Large intestine (tissue), 3 donors: ENCODE measurements around the gene CNTNAP2. TPM values are rescaled to one million over a fixed set of nuclear protein-coding genes. Genes with fewer than 3 reads are reported as not detected.

ENCODE experiments used
- DNase-seq, 2 donors: peaks; one replicate each; pipeline versions ENCODE4 v3.0.0 to v3.0.0-alpha.2; 2013
- H3K27ac ChIP-seq: one replicate; pipeline ENCODE4 v1.5.1; 2013; ENCODE audit warnings: low read length
- H3K27me3 ChIP-seq: 2 replicates; pipeline ENCODE4 v1.6.1; 2013; ENCODE audit warnings: low read length; ENCODE audit not compliant: control insufficient read depth, insufficient read depth
- H3K36me3 ChIP-seq: 2 replicates; pipeline ENCODE4 v1.6.1; 2013; ENCODE audit warnings: low read length; ENCODE audit not compliant: control insufficient read depth, insufficient read depth
- H3K4me1 ChIP-seq: one replicate; pipeline ENCODE4 v1.6.1; 2013; ENCODE audit warnings: low read length; ENCODE audit not compliant: control insufficient read depth, insufficient read depth
- H3K4me3 ChIP-seq: one replicate; pipeline ENCODE4 v1.5.1; 2013; ENCODE audit warnings: low read length
- H3K9me3 ChIP-seq: one replicate; pipeline ENCODE4 v1.6.1; 2013; ENCODE audit warnings: mild to moderate bottlenecking, low read depth, low read length, moderate library complexity; ENCODE audit not compliant: control insufficient read depth
- WGBS: methylation state at CpG from one replicate; pipeline ENCODE4 v1.1.5; 2013; ENCODE audit warnings: low lambda C conversion rate; ENCODE audit not compliant: insufficient coverage; 5-methylcytosine and 5-hydroxymethylcytosine counted together
- polyA plus RNA-seq: library from polyadenylated mRNA; unstranded; fragments of 120-200 nt; gene quantifications from one replicate; pipeline ENCODE4 v1.2.1, GENCODE V29; 2013

The CNTNAP2 gene
- polyA plus RNA-seq, 1 donor, result 12.9 TPM

DNA sequence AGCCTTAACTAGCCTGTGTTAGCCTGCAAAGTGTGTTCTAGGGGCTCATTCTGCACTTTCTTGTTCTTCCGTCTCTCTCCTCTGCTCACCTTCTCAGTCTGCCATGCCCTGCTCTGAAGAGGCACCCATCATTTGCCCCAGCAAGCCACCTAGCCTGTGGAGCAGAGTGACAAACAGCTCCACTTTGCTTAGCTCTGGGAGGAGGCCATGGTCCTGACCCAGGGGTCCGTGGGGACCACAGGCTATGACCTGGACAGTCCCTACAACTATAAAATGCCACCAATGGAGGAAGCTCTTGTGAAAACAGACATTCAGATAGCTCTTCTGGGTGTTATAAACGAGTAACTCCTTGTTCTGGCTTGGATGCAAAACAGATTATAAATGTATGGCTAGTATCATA, 1029.6 kb downstream of the CNTNAP2 start:
- Histone ChIP-seq H3K9me3 (no peaks in the 10 kb centered on the region), H3K27ac (no peak overlapping the region), H3K27me3 (no peaks in the 10 kb centered on the region), H3K4me3 (no peak overlapping the region), H3K36me3 (no peaks in the 10 kb centered on the region), H3K4me1 (no peaks in the 10 kb centered on the region)
- DNase-seq, result no peak
- 100% methylated on average over 1 of the region's 3 CpGs for WGBS

DNA sequence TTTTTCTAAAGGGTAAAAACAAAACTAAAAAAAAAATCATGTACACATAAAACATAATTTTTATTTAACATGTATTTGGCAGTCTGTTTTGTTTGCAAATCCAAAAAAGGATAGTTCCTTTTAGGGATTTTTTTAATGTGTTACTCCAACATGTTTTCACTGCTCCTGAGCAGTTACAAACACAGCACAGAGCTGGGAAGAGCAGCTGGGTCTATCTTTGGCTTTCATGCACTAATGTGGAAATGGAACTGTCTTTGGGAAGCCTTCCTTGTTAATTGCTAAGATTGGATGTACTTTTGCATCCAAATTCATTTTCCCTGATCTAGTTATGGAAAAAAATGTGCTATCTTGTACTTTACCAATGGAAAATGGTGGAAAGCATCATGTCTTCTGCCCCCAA, 1035.1 kb downstream of the CNTNAP2 start:
- Histone ChIP-seq H3K27ac (no peak overlapping the region), H3K27me3 (no peaks in the 10 kb centered on the region), H3K36me3 (no peaks in the 10 kb centered on the region), H3K4me3 (no peak overlapping the region), H3K9me3 (no peaks in the 10 kb centered on the region), H3K4me1 (no peaks in the 10 kb centered on the region)
- no peak for DNase-seq

DNA sequence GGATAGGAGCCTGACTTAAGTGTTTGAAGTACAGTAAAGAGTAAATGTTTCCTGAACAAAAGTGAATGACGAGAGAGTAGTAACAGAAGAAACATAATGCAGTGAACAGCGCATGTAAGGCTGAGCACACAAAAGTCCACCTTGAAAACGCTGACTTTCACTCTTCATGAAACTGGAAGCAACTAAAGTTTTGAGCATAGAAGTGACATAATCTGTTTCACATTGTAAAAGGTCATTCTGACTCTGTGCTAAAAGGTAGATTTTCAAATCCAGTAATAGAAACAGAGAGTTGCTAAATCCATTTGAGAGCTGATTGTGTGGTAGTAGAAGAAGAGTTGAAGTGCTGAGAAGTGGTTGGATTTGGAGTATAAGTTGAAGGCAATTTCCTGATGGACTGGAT, 1037.0 kb downstream of the CNTNAP2 start:
- Histone ChIP-seq H3K36me3 (no peaks in the 10 kb centered on the region), H3K27me3 (no peaks in the 10 kb centered on the region), H3K27ac (no peak overlapping the region), H3K4me3 (no peak overlapping the region), H3K4me1 (no peaks in the 10 kb centered on the region), H3K9me3 (no peaks in the 10 kb centered on the region)
- no peak for DNase-seq
- 73% methylated on average over 2 of the region's 3 CpGs for WGBS

DNA sequence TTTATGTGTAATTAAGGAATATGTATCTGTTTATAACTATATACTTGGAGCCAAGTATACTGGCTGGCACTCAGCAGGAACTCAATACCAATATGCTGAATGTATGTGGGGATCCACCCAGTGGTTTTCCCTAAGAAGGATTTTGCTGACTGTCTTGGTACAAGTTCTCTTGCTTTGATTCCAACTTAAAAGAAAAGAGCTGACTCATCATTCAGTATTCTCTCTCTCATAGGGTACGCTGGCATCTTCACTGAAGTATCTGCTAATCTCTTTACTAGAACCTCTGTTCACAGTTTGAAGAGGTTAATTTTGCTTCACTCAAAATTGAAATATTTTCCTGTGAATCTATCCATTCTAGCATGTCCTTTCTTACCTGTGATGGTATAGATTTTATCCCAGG, 1044.8 kb downstream of the CNTNAP2 start:
- Histone ChIP-seq H3K27ac (no peak overlapping the region), H3K4me3 (no peak overlapping the region), H3K9me3 (no peaks in the 10 kb centered on the region), H3K4me1 (no peaks in the 10 kb centered on the region), H3K36me3 (no peaks in the 10 kb centered on the region), H3K27me3 (no peaks in the 10 kb centered on the region)
- 100% methylated on average over 1 of the region's 1 CpG for WGBS
- no peak for DNase-seq

DNA sequence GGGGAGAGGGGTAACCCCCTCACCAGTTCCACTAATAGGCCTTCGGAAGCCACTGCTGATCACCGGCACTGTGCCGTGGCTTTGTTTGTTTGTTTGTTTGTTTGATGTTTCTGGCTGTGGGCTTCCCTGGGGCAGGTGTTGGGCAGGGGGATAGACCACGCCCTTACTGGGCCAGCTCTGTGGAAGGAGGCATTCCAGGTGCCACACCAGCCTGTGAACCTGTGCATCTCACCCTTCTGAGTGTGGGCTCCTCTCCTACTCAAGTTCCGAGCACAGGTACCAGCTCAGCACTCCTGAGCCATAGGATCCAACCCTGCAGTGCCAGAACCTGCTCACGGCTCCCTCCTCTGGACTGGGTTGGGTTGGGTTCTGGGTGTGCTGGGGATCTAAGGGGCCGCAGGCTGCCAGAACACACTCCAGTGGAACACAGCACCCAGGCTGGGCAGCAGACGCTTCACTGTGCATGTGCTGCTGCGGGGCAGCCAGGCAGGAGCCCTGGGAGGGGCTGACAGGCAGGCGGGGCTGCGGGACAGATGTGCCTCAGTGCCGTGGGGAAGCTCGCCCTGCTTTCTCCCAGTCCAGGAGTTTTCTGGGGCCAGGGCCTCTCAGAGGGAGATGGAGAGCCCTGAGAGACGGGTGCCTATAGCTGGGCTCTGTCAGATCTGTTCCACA, 1053.9 kb downstream of the CNTNAP2 start:
- DNase-seq, result no peak
- no peak overlapping the region for H3K4me3 ChIP-seq

DNA sequence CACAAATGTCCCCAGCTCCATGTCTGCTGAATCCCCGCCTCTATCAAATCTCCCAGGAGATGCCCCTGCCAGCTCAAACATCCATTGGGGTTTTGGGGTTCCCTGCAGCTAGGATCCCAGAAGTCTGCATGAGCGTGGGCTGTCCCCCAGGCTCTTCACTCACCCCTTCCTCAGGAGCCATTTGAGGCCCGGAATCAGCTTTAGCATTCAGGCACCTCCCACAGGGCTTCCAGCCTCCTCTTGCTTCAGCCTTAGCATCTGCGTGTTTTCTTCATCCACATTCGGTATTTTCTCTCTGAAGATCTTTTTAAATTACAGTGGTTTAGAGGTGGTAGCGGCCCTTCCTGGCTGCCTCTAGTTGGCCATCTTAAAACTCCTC, 1054.4 kb downstream of the CNTNAP2 start:
- Histone ChIP-seq H3K4me3 (no peak overlapping the region), H3K4me1 (no peaks in the 10 kb centered on the region), H3K27ac (no peak overlapping the region), H3K36me3 (no peaks in the 10 kb centered on the region), H3K27me3 (no peaks in the 10 kb centered on the region), H3K9me3 (no peaks in the 10 kb centered on the region)
- 80% methylated on average over 3 of the region's 6 CpGs for WGBS
- no peak for DNase-seq

More for the DNA sequence above, 1053.9 kb downstream of the CNTNAP2 start:
- H3K27me3 ChIP-seq, result no peaks in the 10 kb centered on the region
- H3K36me3 ChIP-seq, result no peaks in the 10 kb centered on the region
- WGBS, result 80% methylated on average over 1 of the region's 14 CpGs
- no peaks in the 10 kb centered on the region for H3K9me3 ChIP-seq
- H3K4me1 ChIP-seq, result no peaks in the 10 kb centered on the region
- no peak overlapping the region for H3K27ac ChIP-seq

DNA sequence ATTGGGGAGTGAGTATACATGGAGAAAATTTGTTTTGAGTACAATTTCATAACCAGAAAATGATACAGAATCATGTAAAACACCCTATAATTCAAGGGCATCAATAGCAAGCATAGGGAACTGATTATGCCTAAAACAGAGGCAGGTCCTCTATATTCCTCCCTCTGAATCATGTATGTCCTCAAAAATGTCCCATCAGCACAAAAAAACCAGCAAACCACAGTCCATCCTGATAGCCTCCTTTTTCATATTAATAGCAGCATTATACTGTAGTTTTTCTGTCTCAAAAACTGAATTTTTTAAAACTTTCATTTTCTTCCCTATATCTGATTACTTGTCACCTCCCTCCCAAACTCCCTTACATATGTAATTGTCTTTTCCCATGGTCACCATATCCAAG, 1057.3 kb downstream of the CNTNAP2 start:
- Histone ChIP-seq H3K27ac (no peak overlapping the region), H3K9me3 (no peaks in the 10 kb centered on the region), H3K36me3 (no peaks in the 10 kb centered on the region)

DNA sequence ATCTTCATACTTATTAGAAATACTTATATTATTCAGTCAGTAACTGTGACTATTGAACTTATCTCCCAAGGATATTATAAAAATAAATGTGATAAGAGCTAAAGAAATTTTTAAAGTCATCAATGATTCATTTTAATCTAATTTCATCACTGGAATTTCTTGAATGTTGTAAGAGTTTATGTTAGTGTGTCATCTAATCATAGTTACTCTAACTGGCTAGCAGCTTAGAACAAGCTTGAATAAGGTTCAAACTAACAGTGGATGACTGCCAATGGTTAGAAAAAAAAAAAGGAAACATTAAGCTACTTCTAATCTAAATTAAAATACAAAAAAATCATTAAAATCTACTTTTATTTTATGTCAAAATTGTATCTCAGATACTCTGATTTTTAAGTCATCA, 1066.3 kb downstream of the CNTNAP2 start:
- no peak overlapping the region for H3K27ac ChIP-seq
- H3K27me3 ChIP-seq, result no peaks in the 10 kb centered on the region
- DNase-seq, result no peak
- H3K9me3 ChIP-seq, result no peaks in the 10 kb centered on the region
- no peak overlapping the region for H3K4me3 ChIP-seq
- no peaks in the 10 kb centered on the region for H3K4me1 ChIP-seq
- H3K36me3 ChIP-seq, result no peaks in the 10 kb centered on the region

More for the DNA sequence above, 1057.3 kb downstream of the CNTNAP2 start:
- no peak overlapping the region for H3K4me3 ChIP-seq
- H3K4me1 ChIP-seq, result no peaks in the 10 kb centered on the region
- no peaks in the 10 kb centered on the region for H3K27me3 ChIP-seq
- no peak for DNase-seq

DNA sequence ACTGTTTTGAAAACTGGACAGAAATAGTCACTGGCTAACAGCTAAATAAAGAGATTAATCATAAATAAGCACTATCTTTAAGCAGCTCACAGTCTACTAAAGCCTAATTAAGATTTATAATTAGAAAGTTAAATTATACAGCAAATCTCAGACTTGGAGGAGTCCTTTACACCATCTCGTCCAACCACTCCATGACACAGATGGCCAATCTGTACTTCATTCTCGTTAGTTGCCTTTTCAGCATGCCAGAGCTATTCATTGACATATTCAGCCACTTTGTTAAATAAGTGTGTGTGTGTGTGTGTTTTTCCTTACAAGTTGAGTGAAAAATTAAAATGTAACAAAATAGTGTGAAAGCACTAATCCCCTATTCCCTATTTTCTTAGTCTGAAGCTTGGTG, 1066.7 kb downstream of the CNTNAP2 start:
- H3K27me3 ChIP-seq, result no peaks in the 10 kb centered on the region
- no peak for DNase-seq
- no peaks in the 10 kb centered on the region for H3K4me1 ChIP-seq
- no peak overlapping the region for H3K4me3 ChIP-seq
- no peak overlapping the region for H3K27ac ChIP-seq
- H3K9me3 ChIP-seq, result no peaks in the 10 kb centered on the region
- no peaks in the 10 kb centered on the region for H3K36me3 ChIP-seq
- 80% methylated on average over 1 of the region's 2 CpGs for WGBS

DNA sequence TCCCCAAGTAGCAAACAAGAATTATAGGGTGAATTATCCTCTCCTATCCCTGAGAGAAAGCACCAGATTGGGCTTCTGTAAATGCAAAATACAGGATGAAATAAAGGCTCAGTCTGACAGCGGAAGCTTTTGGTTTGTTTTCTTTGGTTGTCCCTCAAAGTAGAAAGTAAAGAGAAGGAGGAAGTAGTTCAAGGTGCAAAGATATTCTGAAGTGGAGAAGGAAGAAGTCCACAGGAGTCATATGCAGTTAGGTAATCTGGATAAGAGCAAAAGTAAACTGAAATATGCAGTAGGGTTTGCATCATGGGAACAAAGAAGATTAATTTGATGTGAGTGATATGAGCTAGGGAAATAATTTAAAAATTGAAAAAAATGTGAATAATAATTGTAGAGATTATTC, 1071.9 kb downstream of the CNTNAP2 start:
- no peak overlapping the region for H3K4me3 ChIP-seq
- H3K4me1 ChIP-seq, result no peaks in the 10 kb centered on the region
- WGBS, result 57% methylated on average over 1 of the region's 1 CpG
- no peaks in the 10 kb centered on the region for H3K27me3 ChIP-seq
- H3K27ac ChIP-seq, result no peak overlapping the region
- H3K9me3 ChIP-seq, result no peaks in the 10 kb centered on the region
- H3K36me3 ChIP-seq, result no peaks in the 10 kb centered on the region
- no peak for DNase-seq

DNA sequence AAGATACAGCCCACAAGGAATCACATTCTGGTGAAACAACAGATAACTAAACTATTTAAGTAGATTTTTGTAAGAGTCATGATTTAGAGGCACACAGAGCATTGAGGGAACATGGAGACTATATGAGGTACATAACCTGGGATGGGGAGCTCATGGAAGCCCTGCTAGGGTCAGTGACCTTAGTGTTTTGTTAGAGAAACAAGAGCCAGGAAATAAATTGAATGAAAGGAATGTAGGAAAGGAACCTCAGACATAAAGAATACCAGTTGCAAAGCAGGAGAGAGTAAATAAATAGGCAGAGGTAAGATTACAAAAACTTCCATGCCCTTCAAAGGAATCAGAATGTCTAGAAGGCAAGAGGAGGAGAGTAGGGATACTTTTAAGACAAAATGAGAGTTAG, 1076.9 kb downstream of the CNTNAP2 start:
- Histone ChIP-seq H3K36me3 (no peaks in the 10 kb centered on the region), H3K4me1 (no peaks in the 10 kb centered on the region), H3K9me3 (no peaks in the 10 kb centered on the region), H3K27me3 (no peaks in the 10 kb centered on the region), H3K27ac (no peak overlapping the region), H3K4me3 (no peak overlapping the region)
- DNase-seq, result no peak
